Activated CD4-positive, CD25-positive, alpha-beta regulatory T cell (primary cell): ENCODE results near the gene TP53RK.

Source experiments
- DNase-seq, 4 experiments: peaks; one replicate each; lab custom pipeline; 2025; lab: John Stamatoyannopoulos, UW

The TP53RK gene

GRCh38 chr20:46706242-46706641 is 17.0 kb upstream of the TP53RK start:
- DNase-seq, result no peak

- DNase-seq, result no peak
Measured at GRCh38 chr20:46705378-46705729, 16.1 kb upstream of the TP53RK start.

- DNase-seq, result no peak
Measured at GRCh38 chr20:46704714-46705377, 15.6 kb upstream of the TP53RK start.

- DNase-seq, result no peak
Measured at GRCh38 chr20:46703435-46703834, 14.2 kb upstream of the TP53RK start.

- DNase-seq, result no peak
Measured at GRCh38 chr20:46702447-46703203, 13.4 kb upstream of the TP53RK start.

- DNase-seq, result no peak
Measured at GRCh38 chr20:46701986-46702385, 12.7 kb upstream of the TP53RK start.

GRCh38 chr20:46701556-46701955 is 12.3 kb upstream of the TP53RK start:
- no peak for DNase-seq

- DNase-seq, result no peak
Measured at GRCh38 chr20:46701057-46701456, 11.8 kb upstream of the TP53RK start.

GRCh38 chr20:46700481-46700880 is 11.2 kb upstream of the TP53RK start:
- no peak for DNase-seq

- DNase-seq, result no peak
Measured at GRCh38 chr20:46699651-46700359, 10.6 kb upstream of the TP53RK start.

- DNase-seq, result no peak
Measured at GRCh38 chr20:46698788-46699187, 9.5 kb upstream of the TP53RK start.

- no peak for DNase-seq
Measured at GRCh38 chr20:46696791-46697279, 7.6 kb upstream of the TP53RK start.

GRCh38 chr20:46695892-46696291 is 6.6 kb upstream of the TP53RK start:
- DNase-seq, result no peak

GRCh38 chr20:46694484-46694883 is 5.2 kb upstream of the TP53RK start:
- DNase-seq, result no peak

- no peak for DNase-seq
Measured at GRCh38 chr20:46691196-46691595, 2.0 kb upstream of the TP53RK start.

GRCh38 chr20:46690219-46691106 is 1.2 kb upstream of the TP53RK start:
- no peak for DNase-seq

GRCh38 chr20:46689754-46690085 is 476 bp upstream of the TP53RK start:
- no peak for DNase-seq

- DNase-seq, result no peak
Measured at GRCh38 chr20:46688151-46689081, 828 bp downstream of the TP53RK start.

GRCh38 chr20:46683939-46684750 is 5.1 kb downstream of the TP53RK start:
- no peak for DNase-seq

GRCh38 chr20:46683668-46683938 is 5.6 kb downstream of the TP53RK start:
- DNase-seq, result no peak
